ENCODE results near the gene CTR9. TPM values are rescaled to one million over a fixed set of nuclear protein-coding genes. Genes with fewer than 3 reads are reported as not detected.

CTR9 gene
- total and polyA plus RNA-seq, 2 of the 13 experiments (the other 11 are each of a cell fraction or from before 2014, with no cell fraction given) = 6.6 to 22.1 TPM

DNA sequence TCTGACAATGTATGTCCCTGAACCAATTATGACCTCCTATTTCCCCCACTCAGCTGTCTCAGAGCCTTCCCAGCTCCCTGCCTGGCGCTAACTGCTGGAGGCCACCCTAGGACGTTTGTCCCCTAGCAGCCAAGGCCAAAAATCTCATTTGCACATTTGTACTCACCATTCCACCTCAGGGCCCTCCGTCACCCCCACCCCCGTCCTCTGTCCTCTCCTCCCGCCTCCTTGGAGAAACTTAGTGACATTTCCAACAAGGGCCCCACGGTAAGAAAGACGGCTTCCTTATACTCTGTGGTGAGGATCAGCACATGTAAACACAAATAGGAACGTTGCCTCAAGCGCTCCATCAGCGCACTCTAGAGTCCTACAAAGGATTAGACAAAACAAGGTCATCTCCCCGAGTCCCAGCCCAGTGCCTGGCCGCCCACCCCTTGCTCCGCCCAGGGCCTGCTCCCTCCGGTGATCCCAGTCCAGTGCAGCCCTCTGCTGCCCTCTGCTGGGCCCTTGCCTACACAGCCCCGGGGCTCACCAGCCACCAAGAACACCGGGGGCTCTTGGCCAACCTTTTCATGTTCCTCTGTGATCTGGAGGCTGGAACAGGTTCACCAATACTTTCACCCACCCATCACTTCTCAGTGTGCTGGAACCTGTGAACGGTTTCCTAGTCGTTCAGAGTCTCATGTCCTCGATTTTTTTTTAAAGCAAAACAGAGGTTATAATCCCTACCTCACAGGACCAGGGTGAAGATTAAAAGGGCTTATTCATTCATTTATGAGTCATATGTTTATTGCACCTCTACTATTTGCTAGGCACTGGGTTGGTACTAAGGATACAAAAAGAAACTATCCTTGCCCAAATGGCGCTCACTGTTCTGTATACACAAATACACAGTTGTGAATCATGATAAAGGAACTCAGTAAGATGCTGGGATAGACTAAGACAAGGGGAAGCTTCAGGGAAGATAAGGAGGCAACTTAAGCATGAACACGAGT, 15.3 kb upstream of the CTR9 start (continued):
- TF ChIP-seq RNF2 (conservative IDR thresholded peaks at IDR 0.05; ENCODE audit: low read depth) (no peak), SP4 (CRISPR knock-in tag; IDR thresholded peaks at IDR 0.05) (peak; percentile 60; the same call in 1 of the 2 replicates), ZNF282 (IDR thresholded peaks at IDR 0.05; ENCODE audit: partially characterized antibody) (no peak), ZNF430 (CRISPR knock-in tag; IDR thresholded peaks at IDR 0.05) (0 out of 2 replicates have a peak, but pooled peaks have one; percentile 36), ZNF441 (CRISPR knock-in tag; IDR thresholded peaks at IDR 0.05; ENCODE audit: borderline replicate concordance) (peak; percentile 96)
- TF ChIP-seq, protein P1, sequence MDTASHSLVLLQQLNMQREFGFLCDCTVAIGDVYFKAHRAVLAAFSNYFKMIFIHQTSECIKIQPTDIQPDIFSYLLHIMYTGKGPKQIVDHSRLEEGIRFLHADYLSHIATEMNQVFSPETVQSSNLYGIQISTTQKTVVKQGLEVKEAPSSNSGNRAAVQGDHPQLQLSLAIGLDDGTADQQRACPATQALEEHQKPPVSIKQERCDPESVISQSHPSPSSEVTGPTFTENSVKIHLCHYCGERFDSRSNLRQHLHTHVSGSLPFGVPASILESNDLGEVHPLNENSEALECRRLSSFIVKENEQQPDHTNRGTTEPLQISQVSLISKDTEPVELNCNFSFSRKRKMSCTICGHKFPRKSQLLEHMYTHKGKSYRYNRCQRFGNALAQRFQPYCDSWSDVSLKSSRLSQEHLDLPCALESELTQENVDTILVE (CRISPR knock-in tag; IDR thresholded peaks at IDR 0.05) = 0 out of 2 replicates have a peak, but pooled peaks have one; percentile 38

DNA sequence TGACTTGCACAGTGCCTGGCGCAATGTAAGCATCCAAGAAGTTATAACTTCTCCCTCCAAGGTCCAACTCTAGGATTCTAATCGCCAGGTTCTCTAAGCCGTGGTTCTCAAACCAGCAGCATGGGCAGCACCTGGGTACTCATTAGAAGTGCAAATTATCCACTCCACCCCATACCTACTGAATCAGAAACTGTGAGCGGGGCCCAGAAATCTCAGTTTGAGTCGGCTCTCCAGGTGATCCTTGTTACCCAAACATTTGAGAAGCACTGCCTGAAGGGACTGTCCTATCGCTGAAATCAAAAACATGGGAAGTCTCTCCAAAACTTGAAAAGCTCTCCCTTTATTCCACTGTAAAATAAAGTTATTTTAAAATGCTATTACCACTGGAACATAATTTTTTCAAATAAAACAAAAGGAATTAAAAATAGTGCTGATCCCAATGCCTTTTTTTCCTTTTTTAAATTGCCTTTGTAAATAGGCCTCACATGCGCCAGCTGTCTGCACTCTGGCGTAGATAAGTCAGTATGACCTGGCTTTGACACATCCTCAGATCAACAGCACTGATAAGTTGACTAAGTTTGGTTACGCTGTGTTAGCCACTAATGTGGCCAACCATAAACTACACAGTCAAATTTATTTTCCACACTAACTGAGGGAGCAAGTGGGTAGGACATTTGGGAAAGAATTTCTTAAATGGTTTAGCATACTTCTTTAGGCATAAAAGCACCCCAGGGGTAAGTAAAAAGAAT, 8.4 kb upstream of the CTR9 start:
- CTCF ChIA-PET (ENCODE audit: low intra/inter-chr PET ratio, low total read pairs) = no interaction called here

More for the DNA sequence above, 8.4 kb upstream of the CTR9 start:
- TF ChIP-seq FOXO4 (CRISPR knock-in tag; conservative IDR thresholded peaks at IDR 0.05) (0 out of 2 replicates have a peak, but pooled peaks have one; percentile 12), ZSCAN20 (CRISPR knock-in tag; IDR thresholded peaks at IDR 0.05; ENCODE audit: borderline replicate concordance) (no peak), RARA (CRISPR knock-in tag; IDR thresholded peaks at IDR 0.05) (peak; percentile 60; the same call in 1 of the 2 replicates)
- intact Hi-C loops (cut with micrococcal nuclease; ENCODE audit: unreplicated experiment) = no loop called here
- no peak overlapping the region for H3K4me2 ChIP-seq (ENCODE audit: low read depth, low read length)
- ATAC-seq (peak; percentile 47; the same call in 1 of the 3 replicates), DNase-seq (ENCODE audit: low spot score) (no peak), FAIRE-seq (no peak)
- no peaks in the 10 kb centered on the region for H3K36me3 ChIP-seq (replicated peaks in 1 of 2; ENCODE audit: control insufficient read depth in 1 of 2, insufficient read depth in 2 of 2, low read length in 2 of 2)
- WGBS (ENCODE audit: low lambda C conversion rate) = 32% methylated on average over 9 of the region's 9 CpGs
- in situ Hi-C loops (cut with HindIII; ENCODE audit: extremely low pct_ligation_motif_present, low pct_unique_long_range_greater_than_20kb) = no loop called here
- H3K4me3 ChIP-seq (replicated peaks in 1 of 3; ENCODE audit: insufficient read depth in 1 of 3, low read depth in 2 of 3, low read length in 3 of 3) = no peak overlapping the region
- H3K4me1 ChIP-seq (ENCODE audit: insufficient read depth, low read length) = peaks cover 16% of the 10 kb centered on the region
- H3K9me3 ChIP-seq (ENCODE audit: low read length) = no peaks in the 10 kb centered on the region
- H3K9ac ChIP-seq (ENCODE audit: insufficient read depth, low read depth, low read length) = no peak overlapping the region
- H4K20me1 ChIP-seq (ENCODE audit: insufficient read depth, low read length) = no peaks in the 10 kb centered on the region
- BruUV-seq (replicated peaks) = no TSS peak
- peaks cover 2 to 8% of the 10 kb centered on the region in 2 experiments; a peak in 2 of 5 replicates for H3K27me3 ChIP-seq (ENCODE audit: control insufficient read depth in 1 of 2, insufficient read depth in 2 of 2, low read length in 2 of 2)
- H2AFZ ChIP-seq (ENCODE audit: low read length) = no peak overlapping the region
- no peaks in the 10 kb centered on the region for H3K79me2 ChIP-seq (ENCODE audit: insufficient read depth, low read length)
- H3K27ac ChIP-seq (ENCODE audit: extremely low read length, insufficient read depth, low read length) = no peak overlapping the region
- POLR2A ChIA-PET = interaction anchor here (1.3 kb wide), 1 partner anchor 8 kb away, joined by 6 read pairs; the partner anchor contains the start of gene CTR9

Data from HepG2 (cell line).